HEK293 (cell line): ENCODE results near the gene ZNF343.

ENCODE experiments used
- CTCF ChIP-seq: fragments of 450-650 bp; formaldehyde crosslinking; IDR thresholded peaks from 2 replicates; pipeline ENCODE4 v1.5.1; 2016; ENCODE audit warnings: missing biosample characterization, missing genetic modification characterization
- INSM2 ChIP-seq: fragments of 450-650 bp; formaldehyde crosslinking; IDR thresholded peaks from 2 replicates; pipeline ENCODE4 v1.5.1; 2016; ENCODE audit warnings: missing biosample characterization, missing genetic modification characterization
- KLF8 ChIP-seq: fragments of 450-650 bp; formaldehyde crosslinking; IDR thresholded peaks from 2 replicates; pipeline ENCODE4 v1.5.1; 2016; ENCODE audit warnings: missing biosample characterization, missing genetic modification characterization
- PRDM10 ChIP-seq: fragments of 450-650 bp; formaldehyde crosslinking; IDR thresholded peaks from 2 replicates; pipeline ENCODE4 v1.5.1; 2016; ENCODE audit warnings: missing biosample characterization, missing genetic modification characterization
- SP2 ChIP-seq: fragments of 450-650 bp; formaldehyde crosslinking; IDR thresholded peaks from 2 replicates; pipeline ENCODE4 v1.5.1; 2016; ENCODE audit warnings: missing biosample characterization, missing genetic modification characterization
- YY1 ChIP-seq: fragments of 450-650 bp; formaldehyde crosslinking; IDR thresholded peaks from 2 replicates; pipeline ENCODE4 v1.5.1; 2018; ENCODE audit warnings: missing biosample characterization, missing genetic modification characterization
- ZFHX2 ChIP-seq: fragments of 450-650 bp; formaldehyde crosslinking; conservative IDR thresholded peaks from 2 replicates; pipeline ENCODE4 v1.5.1; 2016; ENCODE audit warnings: missing biosample characterization, missing genetic modification characterization
- ZNF335 ChIP-seq: fragments of 450-650 bp; formaldehyde crosslinking; conservative IDR thresholded peaks from 2 replicates; pipeline ENCODE4 v1.5.1; 2016; ENCODE audit warnings: missing biosample characterization, missing genetic modification characterization
- ZNF518A ChIP-seq: fragments of 450-650 bp; formaldehyde crosslinking; conservative IDR thresholded peaks from 2 replicates; pipeline ENCODE4 v1.5.1; 2016; ENCODE audit warnings: low read depth, missing biosample characterization, missing genetic modification characterization
- ZNF629 ChIP-seq: fragments of 450-650 bp; formaldehyde crosslinking; IDR thresholded peaks from 2 replicates; pipeline ENCODE4 v1.5.1; 2017; ENCODE audit warnings: missing biosample characterization, missing genetic modification characterization
- ZSCAN30 ChIP-seq: fragments of 450-650 bp; IDR thresholded peaks from 2 replicates; pipeline ENCODE4 v1.5.1; 2018; ENCODE audit warnings: missing biosample characterization, mild to moderate bottlenecking, missing genetic modification characterization, moderate library complexity
- ZXDB ChIP-seq: fragments of 450-650 bp; formaldehyde crosslinking; IDR thresholded peaks from 2 replicates; pipeline ENCODE4 v1.5.1; 2016; ENCODE audit warnings: missing biosample characterization, missing genetic modification characterization

ZNF343 gene

GRCh38 chr20:2508631-2509467 is at the start of gene ZNF343 (continued):
- TF ChIP-seq CTCF, result no peak; the same call in 1 of the 2 replicates
- TF ChIP-seq ZSCAN30 (tag by site-specific recombination), result 0 out of 2 replicates have a peak, but pooled peaks have one; percentile 12
- TF ChIP-seq INSM2 (tag by site-specific recombination), result no peak
- TF ChIP-seq ZNF518A (tag by site-specific recombination), result peak; percentile 95
- TF ChIP-seq ZNF629 (tag by site-specific recombination), result peak; percentile 57
- TF ChIP-seq YY1 (tag by site-specific recombination), result peak; percentile 37; the same call in 1 of the 2 replicates
- peak; percentile 79 for TF ChIP-seq ZXDB (tag by site-specific recombination)
- TF ChIP-seq KLF8 (tag by site-specific recombination), result peak; percentile 16; the same call in 1 of the 2 replicates
- TF ChIP-seq ZNF335 (tag by site-specific recombination), result peak; percentile 94
- TF ChIP-seq PRDM10 (tag by site-specific recombination), result peak; percentile 34; the same call in 1 of the 2 replicates
- peak; percentile 82 for TF ChIP-seq SP2 (tag by site-specific recombination)
- no peak for TF ChIP-seq ZFHX2 (tag by site-specific recombination)
